DND-41 (cell line): ENCODE data around the gene HDAC4.

Source experiments
- ATAC-seq: fragments of 200-7000 bp; cut with Tn5 transposase; 3 replicates; pipeline ENCODE4 v1.9.1; 2021; ENCODE audit warnings: low read depth; ENCODE audit not compliant: insufficient read depth
- DNase-seq: peaks from one replicate; pipeline ENCODE4 v3.0.0-alpha.2; 2020
- H2AFZ ChIP-seq: 2 replicates; pipeline ENCODE4 v1.6.0; 2012; ENCODE audit warnings: low read depth, low read length
- H3K27ac ChIP-seq: 2 replicates; pipeline ENCODE4 v1.5.1; 2012; ENCODE audit warnings: low read length, inconsistent platforms
- H3K27me3 ChIP-seq: fragments of 200-600 bp; sonication (generic); 2 replicates; pipeline ENCODE4 v1.6.0; 2012; ENCODE audit warnings: low read length, mild to moderate bottlenecking, inconsistent platforms; ENCODE audit not compliant: insufficient read depth, poor library complexity
- H3K36me3 ChIP-seq: 2 replicates; pipeline ENCODE4 v1.5.1; 2012; ENCODE audit warnings: low read length, inconsistent platforms; ENCODE audit not compliant: insufficient read depth
- H3K4me1 ChIP-seq: 2 replicates; pipeline ENCODE4 v1.5.1; 2012; ENCODE audit warnings: mild to moderate bottlenecking, low read length; ENCODE audit not compliant: insufficient read depth
- H3K4me2 ChIP-seq: 2 replicates; pipeline ENCODE4 v1.6.0; 2012; ENCODE audit warnings: mild to moderate bottlenecking, moderate library complexity, low read length, inconsistent platforms; ENCODE audit not compliant: insufficient read depth
- H3K4me3 ChIP-seq, 2 experiments: fragments of 200-600 bp in 1 of 2; shearing (Covaris generic) in 1 of 2; 2 replicates each; pipeline ENCODE4 v1.5.1; 2012 to 2016; ENCODE audit warnings: inconsistent platforms in 2 of 2, low read length in 2 of 2, mild to moderate bottlenecking in 2 of 2, low read depth in 1 of 2, moderate library complexity in 1 of 2
- H3K79me2 ChIP-seq: 2 replicates; pipeline ENCODE4 v1.6.0; 2012; ENCODE audit warnings: low read length, inconsistent platforms; ENCODE audit not compliant: insufficient read depth
- H3K9ac ChIP-seq: 2 replicates; pipeline ENCODE4 v1.6.0; 2012; ENCODE audit warnings: low read depth, mild to moderate bottlenecking, inconsistent platforms, low read length, moderate library complexity
- H3K9me3 ChIP-seq: 2 replicates; pipeline ENCODE4 v1.5.1; 2012; ENCODE audit warnings: low read length, moderate library complexity, mild to moderate bottlenecking, inconsistent platforms; ENCODE audit not compliant: insufficient read depth, severe bottlenecking
- H4K20me1 ChIP-seq: 2 replicates; pipeline ENCODE4 v1.6.0; 2012; ENCODE audit warnings: low read length; ENCODE audit not compliant: insufficient read depth
- CTCF ChIP-seq: IDR thresholded peaks from 2 replicates; pipeline ENCODE4 v1.5.1; 2012; ENCODE audit warnings: borderline replicate concordance, low read length, moderate library complexity, mild to moderate bottlenecking; ENCODE audit not compliant: poor library complexity, severe bottlenecking; ENCODE audit errors: extremely low read depth
- EZH2 ChIP-seq: IDR thresholded peaks from 3 replicates; pipeline ENCODE4 v1.6.1; 2012; ENCODE audit warnings: borderline replicate concordance, low read depth, mild to moderate bottlenecking, moderate library complexity, low read length, inconsistent platforms; ENCODE audit not compliant: severe bottlenecking

HDAC4 gene

GRCh38 chr2:239365071-239365781 lies 35.6 kb downstream of the HDAC4 start:
- ATAC-seq (no peak), DNase-seq (no peak)
- Histone ChIP-seq H3K79me2 (peaks cover 100% of the 10 kb centered on the region), H4K20me1 (peaks cover 81% of the 10 kb centered on the region), H3K4me3 (no peak overlapping the region), H3K4me2 (no peak overlapping the region), H3K9ac (no peak overlapping the region), H2AFZ (no peak overlapping the region), H3K9me3 (no peaks in the 10 kb centered on the region), H3K4me1 (peaks cover 37% of the 10 kb centered on the region), H3K36me3 (peaks cover 62% of the 10 kb centered on the region), H3K27ac (peak overlapping the region; percentile 67), H3K27me3 (no peaks in the 10 kb centered on the region)
- TF ChIP-seq CTCF, result no peak
- TF ChIP-seq EZH2, result no peak

GRCh38 chr2:239363946-239364637 lies 36.7 kb downstream of the HDAC4 start:
- TF ChIP-seq CTCF (peak; percentile 12), EZH2 (no peak)
- H3K9ac ChIP-seq, result no peak overlapping the region
- H3K27ac ChIP-seq, result peak overlapping the region; percentile 1; the same call in 1 of the 2 replicates
- peaks cover 26% of the 10 kb centered on the region for H3K4me1 ChIP-seq
- peaks cover 68% of the 10 kb centered on the region for H3K36me3 ChIP-seq
- H2AFZ ChIP-seq, result no peak overlapping the region
- ATAC-seq (no peak), DNase-seq (no peak)
- H3K79me2 ChIP-seq, result peaks cover 100% of the 10 kb centered on the region
- H3K27me3 ChIP-seq, result no peaks in the 10 kb centered on the region
- no peak overlapping the region for H3K4me3 ChIP-seq
- H3K9me3 ChIP-seq, result no peaks in the 10 kb centered on the region
- H3K4me2 ChIP-seq, result no peak overlapping the region
- peaks cover 83% of the 10 kb centered on the region for H4K20me1 ChIP-seq

GRCh38 chr2:239362507-239362906 lies 38.3 kb downstream of the HDAC4 start:
- Histone ChIP-seq H3K9ac (no peak overlapping the region), H3K9me3 (no peaks in the 10 kb centered on the region), H3K27ac (peak overlapping the region; percentile 9), H3K4me2 (no peak overlapping the region), H3K4me1 (peaks cover 16% of the 10 kb centered on the region), H3K27me3 (no peaks in the 10 kb centered on the region), H3K36me3 (peaks cover 63% of the 10 kb centered on the region), H3K4me3 (no peak overlapping the region), H3K79me2 (peaks cover 100% of the 10 kb centered on the region), H2AFZ (no peak overlapping the region), H4K20me1 (peaks cover 71% of the 10 kb centered on the region)
- ATAC-seq, result no peak
- TF ChIP-seq EZH2 (no peak), CTCF (no peak)
- no peak for DNase-seq
